IMR-90 (cell line): ENCODE results near the gene PRKACA. TPM values are rescaled to one million over a fixed set of nuclear protein-coding genes. Genes with fewer than 3 reads are reported as not detected.

Experiments used
- ATAC-seq: fragments of 200-7000 bp; cut with Tn5 transposase; 2 replicates; pipeline ENCODE4 v1.9.1; 2020; ENCODE audit warnings: low read depth, mild to moderate bottlenecking, moderate library complexity
- BruUV-seq: library from RNA; stranded (reverse); fragments of 400-500 nt; replicated peaks from 2 replicates; lab custom pipeline; 2021; lab: Mats Ljungman, UMichigan
- CTCF ChIA-PET: fragments of 300-600 bp; formaldehyde crosslinking; extraction: SDS; loops from one replicate; lab custom pipeline; 2021; ENCODE audit warnings: antibody characterized with exemption; lab: Yijun Ruan, JAX
- POLR2A ChIA-PET: fragments of 300-600 bp; sonication (Branson Sonifier 250); formaldehyde crosslinking; loops from one replicate; lab custom pipeline; 2022; ENCODE audit warnings: antibody characterized with exemption; ENCODE audit not compliant: unreplicated experiment; lab: Charles Lee
- DNase-seq: peaks from one replicate; pipeline ENCODE4 v3.0.0; 2013
- H2AFZ ChIP-seq: replicated peaks from 2 replicates; pipeline ENCODE3; 2013; ENCODE audit warnings: low read length, mild to moderate bottlenecking; ENCODE audit not compliant: poor library complexity
- H2AK5ac ChIP-seq: 2 replicates; pipeline ENCODE4 v1.6.1; 2013; ENCODE audit warnings: low read depth, low read length, inconsistent platforms
- H2AK9ac ChIP-seq: replicated peaks from 2 replicates; pipeline ENCODE3; 2013; ENCODE audit warnings: mild to moderate bottlenecking, low read depth, low read length, moderate library complexity; ENCODE audit not compliant: poor library complexity
- H2BK120ac ChIP-seq: 2 replicates; pipeline ENCODE4 v1.6.1; 2013; ENCODE audit warnings: low read depth, low read length, inconsistent platforms
- H2BK15ac ChIP-seq: 3 replicates; pipeline ENCODE4 v1.6.1; 2013; ENCODE audit warnings: low read depth, low read length, inconsistent platforms
- H2BK20ac ChIP-seq: 2 replicates; pipeline ENCODE4 v1.6.1; 2013; ENCODE audit warnings: low read depth, mild to moderate bottlenecking, inconsistent platforms, low read length, moderate library complexity
- H2BK5ac ChIP-seq: 2 replicates; pipeline ENCODE4 v1.6.1; 2013; ENCODE audit warnings: mild to moderate bottlenecking, low read depth, low read length, inconsistent platforms; ENCODE audit not compliant: poor library complexity, severe bottlenecking
- H3K14ac ChIP-seq: replicated peaks from 2 replicates; pipeline ENCODE4 v1.6.1; 2013; ENCODE audit warnings: low read depth, low read length, inconsistent platforms
- H3K18ac ChIP-seq: 2 replicates; pipeline ENCODE4 v1.6.1; 2013; ENCODE audit warnings: low read depth, low read length, control low read depth
- H3K23ac ChIP-seq: 2 replicates; pipeline ENCODE4 v1.6.1; 2013; ENCODE audit warnings: low read depth, low read length, inconsistent platforms
- H3K27ac ChIP-seq: 2 replicates; pipeline ENCODE4 v1.5.1; 2013; ENCODE audit warnings: mild to moderate bottlenecking, control low read depth, low read length; ENCODE audit not compliant: insufficient read depth
- H3K27me3 ChIP-seq: 2 replicates; pipeline ENCODE4 v1.6.1; 2013; ENCODE audit warnings: low read length; ENCODE audit not compliant: control insufficient read depth, insufficient read depth
- H3K36me3 ChIP-seq: 2 replicates; pipeline ENCODE4 v1.6.1; 2013; ENCODE audit warnings: low read length, mixed read lengths; ENCODE audit not compliant: control insufficient read depth, insufficient read depth
- H3K4ac ChIP-seq: 2 replicates; pipeline ENCODE4 v1.6.1; 2013; ENCODE audit warnings: low read depth, low read length, inconsistent platforms
- H3K4me1 ChIP-seq: 2 replicates; pipeline ENCODE4 v1.6.1; 2013; ENCODE audit warnings: low read length, mixed read lengths; ENCODE audit not compliant: control insufficient read depth, insufficient read depth
- H3K4me2 ChIP-seq: 2 replicates; pipeline ENCODE4 v1.6.1; 2013; ENCODE audit warnings: low read depth, mild to moderate bottlenecking, control low read depth, low read length, moderate library complexity
- H3K4me3 ChIP-seq: 2 replicates; pipeline ENCODE4 v1.5.1; 2013; ENCODE audit warnings: low read depth, mild to moderate bottlenecking, control low read depth, low read length, moderate library complexity; ENCODE audit not compliant: insufficient read depth
- H3K56ac ChIP-seq: 2 replicates; pipeline ENCODE4 v1.6.1; 2013; ENCODE audit warnings: low read length, inconsistent platforms; ENCODE audit not compliant: insufficient read depth; ENCODE audit errors: extremely low read depth
- H3K79me1 ChIP-seq, 2 experiments: 2 replicates each; pipeline ENCODE4 v1.6.1; 2013; ENCODE audit warnings: low read length in 2 of 2, inconsistent platforms in 1 of 2, low read depth in 1 of 2
- H3K9ac ChIP-seq: 2 replicates; pipeline ENCODE4 v1.6.1; 2013; ENCODE audit warnings: low read depth, low read length, control low read depth
- H3K9me1 ChIP-seq: 2 replicates; pipeline ENCODE4 v1.6.1; 2013; ENCODE audit warnings: low read length, inconsistent platforms; ENCODE audit not compliant: insufficient read depth
- H3K9me3 ChIP-seq: 2 replicates; pipeline ENCODE4 v1.6.1; 2013; ENCODE audit warnings: low read length; ENCODE audit not compliant: control insufficient read depth, insufficient read depth
- H4K20me1 ChIP-seq: 2 replicates; pipeline ENCODE4 v1.6.1; 2013; ENCODE audit warnings: low read length, inconsistent platforms; ENCODE audit not compliant: insufficient read depth
- H4K5ac ChIP-seq: 2 replicates; pipeline ENCODE4 v1.6.1; 2013; ENCODE audit warnings: mild to moderate bottlenecking, low read depth, low read length, control low read depth
- H4K8ac ChIP-seq, 2 experiments: 2 replicates each; pipeline ENCODE4 v1.6.1; 2013; ENCODE audit warnings: low read depth in 2 of 2, low read length in 2 of 2, control low read depth in 1 of 2, inconsistent platforms in 1 of 2
- H4K91ac ChIP-seq: 2 replicates; pipeline ENCODE4 v1.6.1; 2013; ENCODE audit warnings: low read depth, low read length, inconsistent platforms; ENCODE audit not compliant: insufficient read depth
- CEBPB ChIP-seq: IDR thresholded peaks from 2 replicates; pipeline ENCODE4 v1.6.1; 2012; ENCODE audit warnings: low read depth, low read length, improper control_type of control experiment
- CHD1 ChIP-seq: IDR thresholded peaks from 2 replicates; pipeline ENCODE4 v1.6.1; 2012; ENCODE audit warnings: low read depth, low read length, improper control_type of control experiment
- FOS ChIP-seq: fragments of 150-350 bp; IDR thresholded peaks from 2 replicates; pipeline ENCODE4 v1.6.1; 2016; ENCODE audit warnings: low read depth, low read length
- MXI1 ChIP-seq: IDR thresholded peaks from 2 replicates; pipeline ENCODE4 v1.6.1; 2012; ENCODE audit warnings: low read depth, mild to moderate bottlenecking, low read length, moderate library complexity, borderline replicate concordance
- NFE2L2 ChIP-seq: fragments of 150-350 bp; IDR thresholded peaks from 2 replicates; pipeline ENCODE4 v1.6.1; 2016; ENCODE audit warnings: low read depth, mild to moderate bottlenecking, low read length
- POLR2A ChIP-seq: IDR thresholded peaks from 2 replicates; pipeline ENCODE4 v1.6.1; 2012; ENCODE audit warnings: mild to moderate bottlenecking, low read depth, low read length
- RFX5 ChIP-seq: IDR thresholded peaks from 2 replicates; pipeline ENCODE4 v1.8.0; 2012; ENCODE audit warnings: low read depth, mild to moderate bottlenecking, low read length, moderate library complexity
- WGBS, 2 experiments: methylation state at CpG; one replicate each; pipeline versions ENCODE4 v1.1.5 to v1.1.7; 2013; ENCODE audit warnings: missing lambda C conversion rate in 2 of 2; ENCODE audit not compliant: insufficient read length in 1 of 2; ENCODE audit errors: extremely low coverage in 2 of 2; 5-methylcytosine and 5-hydroxymethylcytosine counted together
- dilution Hi-C: fragments of 300-500 bp; cut with HindIII; formaldehyde crosslinking; loops from one replicate; pipeline ENCODE4 v1.14.3; 2018; ENCODE audit warnings: low sequenced_read_pairs; ENCODE audit not compliant: unreplicated experiment
- in situ Hi-C: fragments of 300-500 bp; cut with MboI; formaldehyde crosslinking; loops from 3 replicates; pipeline ENCODE4 v1.14.3; 2019; ENCODE audit warnings: low sequenced_read_pairs, inconsistent platforms, mixed read lengths
- intact Hi-C: fragments of 100-400 bp; cut with micrococcal nuclease; formaldehyde crosslinking; loops from 2 replicates; pipeline ENCODE4 v1.10.0; 2022
- polyA plus RNA-seq, 3 experiments: library from polyadenylated mRNA; depleted of rRNA; stranded (reverse); fragments of >200 nt; gene quantifications; 2 replicates each; pipeline ENCODE4 v1.2.3, GENCODE V29; 2012; ENCODE audit warnings: low replicate concordance in 1 of 3
- total RNA-seq: library from RNA; depleted of rRNA; stranded (reverse); fragments of >200 nt; gene quantifications from 2 replicates; pipeline ENCODE4 v1.2.3, GENCODE V29; 2012
- TF ChIP-seq, protein P1 (sequence below): fragments of 150-350 bp; IDR thresholded peaks from 2 replicates; pipeline ENCODE4 v1.6.1; 2017; ENCODE audit warnings: mild to moderate bottlenecking, antibody characterized with exemption, low read length, low read depth
- TF ChIP-seq, protein P2 (sequence below): conservative IDR thresholded peaks from 2 replicates; pipeline ENCODE4 v1.5.1; 2012; ENCODE audit warnings: mild to moderate bottlenecking, low read depth, low read length, improper control_type of control experiment

Gene PRKACA
- total and polyA plus RNA-seq, 2 of the 4 experiments (the other 2 are of a cell fraction): 18.1 to 94.5 TPM

DNA sequence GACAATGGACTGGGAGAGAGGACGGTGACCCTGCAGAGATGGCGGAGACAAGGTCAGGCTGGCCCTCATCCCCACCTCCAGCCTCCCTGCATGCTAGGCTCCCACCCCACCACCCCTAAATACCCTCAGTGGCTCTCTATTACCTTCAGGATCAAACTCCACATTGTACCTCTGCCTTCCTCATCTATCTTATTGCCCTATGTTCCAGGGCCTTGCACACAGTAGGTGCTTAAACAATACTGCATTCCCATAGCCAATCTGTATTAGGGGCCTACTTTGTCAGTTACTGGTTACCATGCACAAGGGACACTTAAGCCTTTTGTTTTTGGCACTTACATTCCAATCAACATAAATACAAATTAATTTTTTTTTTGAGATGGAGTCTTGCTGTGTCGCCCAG, 62.2 kb downstream of the PRKACA start:
- Histone ChIP-seq H2BK15ac (no peak overlapping the region), H3K4me3 (no peak overlapping the region), H3K9ac (no peak overlapping the region), H3K36me3 (no peaks in the 10 kb centered on the region), H3K4me1 (peaks cover 1% of the 10 kb centered on the region; the same call in 1 of the 2 replicates), H3K9me1 (no peaks in the 10 kb centered on the region), H2AFZ (no peak overlapping the region), H4K8ac (no peak overlapping the region), H3K18ac (no peak overlapping the region), H4K5ac (no peak overlapping the region), H2AK9ac (peak overlapping the region; percentile 42), H2AK5ac (no peak overlapping the region), H2BK120ac (no peak overlapping the region), H3K9me3 (peaks cover 2% of the 10 kb centered on the region; the same call in 1 of the 2 replicates), H3K4me2 (no peak overlapping the region), H3K27ac (no peak overlapping the region), H3K14ac (no peak overlapping the region), H3K4ac (no peak overlapping the region), H2BK5ac (no peak overlapping the region), H3K23ac (no peak overlapping the region), H3K79me1 (no peaks in the 10 kb centered on the region), H3K27me3 (peaks cover 35% of the 10 kb centered on the region), H3K56ac (no peak overlapping the region), H4K20me1 (no peaks in the 10 kb centered on the region), H4K91ac (no peak overlapping the region), H2BK20ac (no peak overlapping the region)
- ChIA-PET POLR2A (no interaction called here), CTCF (no interaction called here)
- in situ Hi-C loops: no loop called here
- TF ChIP-seq RFX5 (no peak), FOS (no peak), CHD1 (no peak), CEBPB (no peak), POLR2A (no peak), NFE2L2 (no peak), MXI1 (no peak)
- TF ChIP-seq, protein P1, sequence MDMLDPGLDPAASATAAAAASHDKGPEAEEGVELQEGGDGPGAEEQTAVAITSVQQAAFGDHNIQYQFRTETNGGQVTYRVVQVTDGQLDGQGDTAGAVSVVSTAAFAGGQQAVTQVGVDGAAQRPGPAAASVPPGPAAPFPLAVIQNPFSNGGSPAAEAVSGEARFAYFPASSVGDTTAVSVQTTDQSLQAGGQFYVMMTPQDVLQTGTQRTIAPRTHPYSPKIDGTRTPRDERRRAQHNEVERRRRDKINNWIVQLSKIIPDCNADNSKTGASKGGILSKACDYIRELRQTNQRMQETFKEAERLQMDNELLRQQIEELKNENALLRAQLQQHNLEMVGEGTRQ: no peak
- TF ChIP-seq, protein P2, sequence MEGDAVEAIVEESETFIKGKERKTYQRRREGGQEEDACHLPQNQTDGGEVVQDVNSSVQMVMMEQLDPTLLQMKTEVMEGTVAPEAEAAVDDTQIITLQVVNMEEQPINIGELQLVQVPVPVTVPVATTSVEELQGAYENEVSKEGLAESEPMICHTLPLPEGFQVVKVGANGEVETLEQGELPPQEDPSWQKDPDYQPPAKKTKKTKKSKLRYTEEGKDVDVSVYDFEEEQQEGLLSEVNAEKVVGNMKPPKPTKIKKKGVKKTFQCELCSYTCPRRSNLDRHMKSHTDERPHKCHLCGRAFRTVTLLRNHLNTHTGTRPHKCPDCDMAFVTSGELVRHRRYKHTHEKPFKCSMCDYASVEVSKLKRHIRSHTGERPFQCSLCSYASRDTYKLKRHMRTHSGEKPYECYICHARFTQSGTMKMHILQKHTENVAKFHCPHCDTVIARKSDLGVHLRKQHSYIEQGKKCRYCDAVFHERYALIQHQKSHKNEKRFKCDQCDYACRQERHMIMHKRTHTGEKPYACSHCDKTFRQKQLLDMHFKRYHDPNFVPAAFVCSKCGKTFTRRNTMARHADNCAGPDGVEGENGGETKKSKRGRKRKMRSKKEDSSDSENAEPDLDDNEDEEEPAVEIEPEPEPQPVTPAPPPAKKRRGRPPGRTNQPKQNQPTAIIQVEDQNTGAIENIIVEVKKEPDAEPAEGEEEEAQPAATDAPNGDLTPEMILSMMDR: no peak
- BruUV-seq: no TSS peak
- dilution Hi-C loops: no loop called here
- intact Hi-C loops: no loop called here
- 100% methylated on average over 1 of the region's 3 CpGs; no CpG with 5 or more reads in 1 of the 2 experiments for WGBS, 2 experiments
- ATAC-seq (no peak), DNase-seq (no peak)
